BJ (cell line): ENCODE results near the gene SLC4A2. TPM values are rescaled to one million over a fixed set of nuclear protein-coding genes. Genes with fewer than 3 reads are reported as not detected.

Experiments used
- CTCF ChIA-PET: fragments of 350-600 bp; formaldehyde crosslinking; extraction: SDS; loops from one replicate; lab custom pipeline; 2021; ENCODE audit warnings: antibody characterized with exemption, inconsistent platforms; lab: Yijun Ruan, JAX
- POLR2A ChIA-PET: fragments of 300-600 bp; sonication (Branson Sonifier 250); formaldehyde crosslinking; extraction: SDS; loops from one replicate; lab custom pipeline; 2021; ENCODE audit warnings: antibody characterized with exemption; lab: Charles Lee
- DNase-seq: peaks from one replicate; pipeline ENCODE4 v3.0.0-alpha.2; 2011; ENCODE audit warnings: low read depth
- H3K27me3 ChIP-seq: 2 replicates; pipeline ENCODE4 v1.6.0; 2011; ENCODE audit warnings: low read length; ENCODE audit not compliant: control insufficient read depth, insufficient read depth
- H3K36me3 ChIP-seq: 2 replicates; pipeline ENCODE4 v1.5.1; 2011; ENCODE audit warnings: low read length; ENCODE audit not compliant: control insufficient read depth, insufficient read depth
- H3K4me3 ChIP-seq: 2 replicates; pipeline ENCODE4 v1.5.1; 2011; ENCODE audit warnings: low read depth, mild to moderate bottlenecking, control low read depth, low read length
- CTCF ChIP-seq: IDR thresholded peaks from 2 replicates; pipeline ENCODE4 v1.5.1; 2011; ENCODE audit warnings: low read depth, mild to moderate bottlenecking, control low read depth, inconsistent platforms, low read length, moderate library complexity; ENCODE audit not compliant: insufficient read depth
- polyA plus RNA-seq: library from polyadenylated mRNA; depleted of rRNA; stranded (reverse); fragments of >200 nt; gene quantifications from 2 replicates; pipeline ENCODE4 v1.2.3, GENCODE V29; 2011

The SLC4A2 gene
- polyA plus RNA-seq, 1 experiment, result 86.1 TPM

GRCh38 chr7:151060416-151061212 is 1.2 kb downstream of the SLC4A2 start:
- TF ChIP-seq CTCF, result no peak
- DNase-seq, result no peak
- Histone ChIP-seq H3K4me3 (peak overlapping the region; percentile 76), H3K36me3 (peaks cover 13% of the 10 kb centered on the region), H3K27me3 (no peaks in the 10 kb centered on the region)
- CTCF ChIA-PET, result interaction anchor here (0.6 to 2.5 kb wide), 14 partner anchors 11 to 79 kb away, joined by 3 to 6 read pairs (median 3); partner anchors contain the start of gene FASTK
- POLR2A ChIA-PET, result no interaction called here

GRCh38 chr7:151061213-151062110 is 2.1 kb downstream of the SLC4A2 start:
- Histone ChIP-seq H3K27me3 (no peaks in the 10 kb centered on the region), H3K36me3 (peaks cover 17% of the 10 kb centered on the region), H3K4me3 (peak overlapping the region; percentile 76; the same call in 1 of the 2 replicates)
- POLR2A ChIA-PET, result no interaction called here
- CTCF ChIA-PET, result interaction anchor here (0.9 to 2.5 kb wide), 9 partner anchors 15 to 53 kb away, joined by 3 to 6 read pairs (median 3); partner anchors contain the start of gene FASTK
- no peak for TF ChIP-seq CTCF
- no peak for DNase-seq

- Histone ChIP-seq H3K36me3 (peaks cover 22% of the 10 kb centered on the region), H3K27me3 (no peaks in the 10 kb centered on the region), H3K4me3 (no peak overlapping the region)
- CTCF ChIA-PET, result interaction anchor here (2.5 kb wide), 1 partner anchor 19 kb away, joined by 5 read pairs; the partner anchor contains the start of gene FASTK
- TF ChIP-seq CTCF, result no peak
- POLR2A ChIA-PET, result no interaction called here
- no peak for DNase-seq
Observed at GRCh38 chr7:151062111-151062398, 2.7 kb downstream of the SLC4A2 start.

- POLR2A ChIA-PET, result interaction anchor here (0.6 kb wide), 2 partner anchors 13 to 79 kb away, joined by 4 to 5 read pairs; no protein-coding TSS in a partner anchor
- Histone ChIP-seq H3K4me3 (peak overlapping the region; percentile 16), H3K27me3 (no peaks in the 10 kb centered on the region), H3K36me3 (peaks cover 26% of the 10 kb centered on the region)
- CTCF ChIA-PET, result interaction anchor here (0.6 to 2.5 kb wide), 4 partner anchors 15 to 44 kb away, joined by 3 to 5 read pairs (median 3); partner anchors contain the start of gene FASTK
- TF ChIP-seq CTCF, result no peak
- no peak for DNase-seq
Observed at GRCh38 chr7:151062399-151063211, 3.2 kb downstream of the SLC4A2 start.
